ENCODE results near the gene ZFYVE21.

DNA sequence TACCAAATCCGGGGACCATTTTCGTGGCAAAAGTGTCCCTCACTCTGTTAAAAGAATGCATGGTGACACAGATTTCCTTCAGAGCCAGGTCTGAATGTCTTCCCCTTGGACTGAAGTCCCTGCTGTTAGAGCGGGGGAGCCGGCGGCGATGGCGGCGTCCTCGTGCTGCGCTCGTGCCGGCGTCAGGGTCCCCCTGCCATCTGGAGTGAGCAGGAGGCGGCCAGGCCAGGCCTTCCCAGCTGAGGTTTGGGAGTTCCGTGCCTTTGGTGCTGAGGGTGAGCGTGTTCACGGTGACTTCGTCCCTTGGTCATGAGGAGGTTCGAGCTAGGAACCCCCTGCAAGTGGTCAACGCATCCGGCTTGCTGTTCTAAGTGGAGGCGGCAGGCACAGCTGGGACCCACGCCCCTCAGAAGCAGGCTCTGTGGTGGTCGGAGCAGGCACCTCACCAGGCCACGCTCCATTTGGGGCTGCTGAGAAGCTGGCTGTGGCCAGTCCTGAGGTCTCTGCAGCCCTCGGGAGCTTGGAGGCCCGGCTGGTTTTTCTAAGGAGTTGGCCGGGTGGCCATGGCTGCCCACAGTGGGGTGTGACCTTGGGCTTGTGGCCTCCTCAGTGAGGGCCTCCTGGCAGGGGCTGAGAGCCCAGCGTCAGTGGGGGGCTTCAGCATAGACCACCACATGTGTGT lies 9.5 kb downstream of the ZFYVE21 start:
- TF ChIP-seq, protein P1, sequence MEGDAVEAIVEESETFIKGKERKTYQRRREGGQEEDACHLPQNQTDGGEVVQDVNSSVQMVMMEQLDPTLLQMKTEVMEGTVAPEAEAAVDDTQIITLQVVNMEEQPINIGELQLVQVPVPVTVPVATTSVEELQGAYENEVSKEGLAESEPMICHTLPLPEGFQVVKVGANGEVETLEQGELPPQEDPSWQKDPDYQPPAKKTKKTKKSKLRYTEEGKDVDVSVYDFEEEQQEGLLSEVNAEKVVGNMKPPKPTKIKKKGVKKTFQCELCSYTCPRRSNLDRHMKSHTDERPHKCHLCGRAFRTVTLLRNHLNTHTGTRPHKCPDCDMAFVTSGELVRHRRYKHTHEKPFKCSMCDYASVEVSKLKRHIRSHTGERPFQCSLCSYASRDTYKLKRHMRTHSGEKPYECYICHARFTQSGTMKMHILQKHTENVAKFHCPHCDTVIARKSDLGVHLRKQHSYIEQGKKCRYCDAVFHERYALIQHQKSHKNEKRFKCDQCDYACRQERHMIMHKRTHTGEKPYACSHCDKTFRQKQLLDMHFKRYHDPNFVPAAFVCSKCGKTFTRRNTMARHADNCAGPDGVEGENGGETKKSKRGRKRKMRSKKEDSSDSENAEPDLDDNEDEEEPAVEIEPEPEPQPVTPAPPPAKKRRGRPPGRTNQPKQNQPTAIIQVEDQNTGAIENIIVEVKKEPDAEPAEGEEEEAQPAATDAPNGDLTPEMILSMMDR (IDR thresholded peaks at IDR 0.05), result no peak
- TF ChIP-seq POLR2A (IDR thresholded peaks at IDR 0.05), result no peak
